Measurements from ENCODE around the gene ADAMTS18.

ADAMTS18 gene

GRCh38 chr16:77432264-77432663, 2.6 kb downstream of the ADAMTS18 start:
- Histone ChIP-seq H3K4me2 (ENCODE audit: low read length) (no peak overlapping the region), H3K9ac (ENCODE audit: low read length) (no peak overlapping the region), H3K79me1 (ENCODE audit: low read length) (no peaks in the 10 kb centered on the region), H3K18ac (ENCODE audit: low read length) (no peak overlapping the region), H3K79me2 (ENCODE audit: control insufficient read depth, insufficient read depth, low read length) (no peaks in the 10 kb centered on the region), H2BK120ac (ENCODE audit: low read depth, low read length) (no peak overlapping the region), H4K8ac (ENCODE audit: low read depth, low read length) (no peak overlapping the region), H2BK15ac (replicated peaks; ENCODE audit: low read depth) (no peak overlapping the region), H3K27ac (ENCODE audit: low read depth, low read length) (no peak overlapping the region), H3K4me1 (ENCODE audit: control insufficient read depth, low read depth, low read length) (no peaks in the 10 kb centered on the region), H2AK5ac (ENCODE audit: low read length) (no peak overlapping the region), H4K5ac (ENCODE audit: low read length) (no peak overlapping the region), H3K36me3 (ENCODE audit: control insufficient read depth, insufficient read depth, low read length) (no peaks in the 10 kb centered on the region), H3K27me3 (ENCODE audit: insufficient read depth, low read length, poor library complexity) (peaks cover 8% of the 10 kb centered on the region), H3K4me3 (ENCODE audit: low read length) (no peak overlapping the region), H3K23ac (ENCODE audit: low read length) (no peak overlapping the region), H3K4ac (ENCODE audit: low read depth, low read length) (no peak overlapping the region), H2BK5ac (ENCODE audit: low read length) (no peak overlapping the region), H3K56ac (ENCODE audit: low read length) (no peak overlapping the region)
- DNase-seq, result no peak

DNA sequence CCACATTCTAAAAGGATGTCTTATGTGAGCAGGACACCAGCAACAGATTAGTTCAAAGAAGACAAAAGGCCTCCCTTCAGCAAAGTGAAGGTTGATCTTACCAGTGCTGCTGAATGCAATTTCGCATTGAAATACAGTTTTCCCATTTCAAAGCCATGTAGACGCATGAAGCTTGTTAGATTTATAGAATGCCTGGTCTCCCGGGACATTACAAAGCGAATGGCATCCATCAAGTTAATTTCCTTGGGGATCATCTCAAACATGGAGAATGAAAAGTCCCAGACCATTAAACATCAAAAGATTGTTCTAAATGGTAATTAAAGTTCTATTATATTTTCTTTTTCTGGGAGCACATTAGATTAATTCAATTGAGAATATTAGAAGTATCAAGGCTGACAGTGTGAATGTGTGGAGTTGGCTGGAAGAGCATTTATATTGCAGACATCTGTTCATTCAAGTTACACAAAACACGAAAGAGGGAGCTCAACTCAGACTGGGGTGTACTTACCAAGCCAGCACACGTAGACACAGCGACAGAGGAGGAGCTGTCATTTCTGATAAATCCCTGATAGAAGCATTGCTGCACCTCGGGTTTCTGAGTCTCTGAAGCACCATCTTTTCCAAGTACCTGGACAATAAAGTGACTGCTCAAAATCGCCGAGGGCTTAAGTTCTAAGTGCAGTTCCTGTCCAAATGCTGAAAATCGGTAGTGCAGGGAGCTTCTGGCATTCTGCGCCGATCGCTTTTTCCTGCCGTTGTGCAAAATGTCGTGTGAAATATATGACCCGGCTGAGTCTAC, 3.8 kb downstream of the ADAMTS18 start:
- Histone ChIP-seq H3K23ac (ENCODE audit: low read length) (no peak overlapping the region), H3K9ac (ENCODE audit: low read length) (no peak overlapping the region), H2BK5ac (ENCODE audit: low read length) (no peak overlapping the region), H3K4me1 (ENCODE audit: control insufficient read depth, low read depth, low read length) (no peaks in the 10 kb centered on the region), H3K79me1 (ENCODE audit: low read length) (no peaks in the 10 kb centered on the region), H3K4me3 (ENCODE audit: low read length) (no peak overlapping the region), H4K8ac (ENCODE audit: low read depth, low read length) (no peak overlapping the region), H4K5ac (ENCODE audit: low read length) (no peak overlapping the region), H3K27ac (ENCODE audit: low read depth, low read length) (no peak overlapping the region), H2BK120ac (ENCODE audit: low read depth, low read length) (no peak overlapping the region), H3K79me2 (ENCODE audit: control insufficient read depth, insufficient read depth, low read length) (no peaks in the 10 kb centered on the region), H2AK5ac (ENCODE audit: low read length) (no peak overlapping the region), H3K18ac (ENCODE audit: low read length) (no peak overlapping the region), H3K27me3 (ENCODE audit: insufficient read depth, low read length, poor library complexity) (peaks cover 8% of the 10 kb centered on the region), H3K4ac (ENCODE audit: low read depth, low read length) (no peak overlapping the region), H2BK15ac (replicated peaks; ENCODE audit: low read depth) (no peak overlapping the region), H3K36me3 (ENCODE audit: control insufficient read depth, insufficient read depth, low read length) (no peaks in the 10 kb centered on the region), H3K56ac (ENCODE audit: low read length) (no peak overlapping the region), H3K4me2 (ENCODE audit: low read length) (no peak overlapping the region)
- no peak for DNase-seq
- WGBS (ENCODE audit: extremely low coverage, insufficient coverage, low lambda C conversion rate), result no CpG with 5 or more reads among the region's 17 CpGs

DNA sequence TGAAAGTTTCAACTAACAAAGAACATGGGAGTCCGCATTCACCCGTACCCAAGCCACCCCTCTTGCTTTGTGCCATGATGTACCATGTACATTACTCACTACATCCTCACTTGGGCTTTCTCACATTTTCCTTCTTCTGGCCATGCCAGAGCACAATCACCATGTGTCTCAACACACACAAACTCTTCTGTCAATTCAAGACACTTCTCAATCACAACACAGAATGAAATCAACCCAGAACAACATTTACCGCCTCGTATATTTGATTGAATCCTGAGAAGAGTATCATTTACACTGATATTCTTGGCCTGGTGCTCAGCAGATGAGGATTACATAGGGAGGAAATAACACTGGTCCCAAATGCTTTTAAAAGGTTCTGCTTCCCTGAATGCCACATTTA, 4.5 kb downstream of the ADAMTS18 start:
- no peaks in the 10 kb centered on the region for H3K79me2 ChIP-seq (ENCODE audit: control insufficient read depth, insufficient read depth, low read length)

DNA sequence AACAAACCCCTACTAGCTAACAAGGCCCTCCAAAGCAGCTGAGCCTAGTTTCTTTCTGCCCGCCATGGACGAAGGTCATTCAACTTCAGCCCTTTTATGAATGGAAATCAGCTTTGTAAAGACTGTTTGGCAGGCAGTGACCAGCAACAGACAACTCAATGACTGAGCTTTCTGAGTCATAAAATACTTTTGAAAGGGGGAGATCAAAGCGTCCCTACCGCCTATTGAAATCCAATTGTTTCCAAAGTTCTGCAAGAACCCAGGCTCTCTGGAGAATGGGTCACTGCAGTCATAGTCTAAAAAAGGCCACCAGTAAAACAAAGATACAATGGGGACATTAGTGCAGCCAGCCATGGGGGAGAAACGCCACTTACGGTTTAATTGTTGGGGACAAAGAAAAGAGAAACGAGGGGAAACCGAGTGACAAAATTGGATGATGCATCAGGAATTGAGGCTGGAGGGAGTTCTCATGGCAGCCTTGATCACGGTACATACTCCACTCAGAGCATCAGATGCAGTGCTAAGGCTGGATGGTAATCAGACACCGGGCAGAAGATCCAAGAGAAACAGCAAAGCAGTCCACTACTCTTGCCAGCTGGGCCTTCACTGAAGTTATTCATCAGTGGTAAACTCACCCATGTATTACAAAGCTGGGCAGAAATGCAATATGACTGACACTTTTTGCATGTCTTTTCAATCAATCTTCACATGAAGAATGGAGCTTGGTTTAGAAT, 9.8 kb downstream of the ADAMTS18 start:
- Histone ChIP-seq H3K4me3 (ENCODE audit: low read length) (no peak overlapping the region), H2BK5ac (ENCODE audit: low read length) (no peak overlapping the region), H2BK15ac (replicated peaks; ENCODE audit: low read depth) (no peak overlapping the region), H4K5ac (ENCODE audit: low read length) (no peak overlapping the region), H3K27ac (ENCODE audit: low read depth, low read length) (no peak overlapping the region), H3K27me3 (ENCODE audit: insufficient read depth, low read length, poor library complexity) (no peaks in the 10 kb centered on the region), H3K4ac (ENCODE audit: low read depth, low read length) (no peak overlapping the region), H3K79me1 (ENCODE audit: low read length) (no peaks in the 10 kb centered on the region), H3K23ac (ENCODE audit: low read length) (no peak overlapping the region), H4K8ac (ENCODE audit: low read depth, low read length) (no peak overlapping the region), H2AK5ac (ENCODE audit: low read length) (no peak overlapping the region), H3K9ac (ENCODE audit: low read length) (no peak overlapping the region), H3K36me3 (ENCODE audit: control insufficient read depth, insufficient read depth, low read length) (no peaks in the 10 kb centered on the region), H3K18ac (ENCODE audit: low read length) (no peak overlapping the region), H3K4me1 (ENCODE audit: control insufficient read depth, low read depth, low read length) (no peaks in the 10 kb centered on the region), H3K4me2 (ENCODE audit: low read length) (no peak overlapping the region), H3K56ac (ENCODE audit: low read length) (no peak overlapping the region), H3K79me2 (ENCODE audit: control insufficient read depth, insufficient read depth, low read length) (no peaks in the 10 kb centered on the region), H2BK120ac (ENCODE audit: low read depth, low read length) (no peak overlapping the region)
- no peak for DNase-seq
- WGBS (ENCODE audit: extremely low coverage, insufficient coverage, low lambda C conversion rate), result no CpG with 5 or more reads among the region's 10 CpGs

More for the DNA sequence above, 4.5 kb downstream of the ADAMTS18 start:
- H3K18ac ChIP-seq (ENCODE audit: low read length), result no peak overlapping the region
- H3K79me1 ChIP-seq (ENCODE audit: low read length), result no peaks in the 10 kb centered on the region
- H2BK120ac ChIP-seq (ENCODE audit: low read depth, low read length), result no peak overlapping the region
- no peak overlapping the region for H3K27ac ChIP-seq (ENCODE audit: low read depth, low read length)
- H2AK5ac ChIP-seq (ENCODE audit: low read length), result no peak overlapping the region
- H2BK5ac ChIP-seq (ENCODE audit: low read length), result no peak overlapping the region
- no peak overlapping the region for H3K23ac ChIP-seq (ENCODE audit: low read length)
- H3K56ac ChIP-seq (ENCODE audit: low read length), result no peak overlapping the region
- DNase-seq, result no peak
- H4K5ac ChIP-seq (ENCODE audit: low read length), result no peak overlapping the region
- no peak overlapping the region for H2BK15ac ChIP-seq (replicated peaks; ENCODE audit: low read depth)
- H3K9ac ChIP-seq (ENCODE audit: low read length), result no peak overlapping the region
- peaks cover 8% of the 10 kb centered on the region for H3K27me3 ChIP-seq (ENCODE audit: insufficient read depth, low read length, poor library complexity)
- H4K8ac ChIP-seq (ENCODE audit: low read depth, low read length), result no peak overlapping the region
- H3K4ac ChIP-seq (ENCODE audit: low read depth, low read length), result no peak overlapping the region
- no CpG with 5 or more reads among the region's 4 CpGs for WGBS (ENCODE audit: extremely low coverage, insufficient coverage, low lambda C conversion rate)
- H3K4me3 ChIP-seq (ENCODE audit: low read length), result no peak overlapping the region
- no peaks in the 10 kb centered on the region for H3K36me3 ChIP-seq (ENCODE audit: control insufficient read depth, insufficient read depth, low read length)
- no peak overlapping the region for H3K4me2 ChIP-seq (ENCODE audit: low read length)
- no peaks in the 10 kb centered on the region for H3K4me1 ChIP-seq (ENCODE audit: control insufficient read depth, low read depth, low read length)

GRCh38 chr16:77422196-77422784, 12.5 kb downstream of the ADAMTS18 start:
- no peak overlapping the region for H2BK120ac ChIP-seq (ENCODE audit: low read depth, low read length)
- no peak overlapping the region for H4K8ac ChIP-seq (ENCODE audit: low read depth, low read length)
- WGBS (ENCODE audit: extremely low coverage, insufficient coverage, low lambda C conversion rate), result no CpG with 5 or more reads among the region's 2 CpGs
- no peak overlapping the region for H3K4me2 ChIP-seq (ENCODE audit: low read length)
- no peak overlapping the region for H3K18ac ChIP-seq (ENCODE audit: low read length)
- H3K27me3 ChIP-seq (ENCODE audit: insufficient read depth, low read length, poor library complexity), result no peaks in the 10 kb centered on the region
- no peak for DNase-seq
- no peak overlapping the region for H3K4me3 ChIP-seq (ENCODE audit: low read length)
- H3K56ac ChIP-seq (ENCODE audit: low read length), result no peak overlapping the region
- H2BK5ac ChIP-seq (ENCODE audit: low read length), result no peak overlapping the region
- no peak overlapping the region for H3K27ac ChIP-seq (ENCODE audit: low read depth, low read length)
- no peak overlapping the region for H4K5ac ChIP-seq (ENCODE audit: low read length)
- H3K36me3 ChIP-seq (ENCODE audit: control insufficient read depth, insufficient read depth, low read length), result no peaks in the 10 kb centered on the region
- H3K4me1 ChIP-seq (ENCODE audit: control insufficient read depth, low read depth, low read length), result no peaks in the 10 kb centered on the region
- no peak overlapping the region for H3K9ac ChIP-seq (ENCODE audit: low read length)
- no peaks in the 10 kb centered on the region for H3K79me2 ChIP-seq (ENCODE audit: control insufficient read depth, insufficient read depth, low read length)
- no peak overlapping the region for H3K23ac ChIP-seq (ENCODE audit: low read length)
- no peak overlapping the region for H2AK5ac ChIP-seq (ENCODE audit: low read length)
- H3K79me1 ChIP-seq (ENCODE audit: low read length), result no peaks in the 10 kb centered on the region
- no peak overlapping the region for H2BK15ac ChIP-seq (replicated peaks; ENCODE audit: low read depth)
- H3K4ac ChIP-seq (ENCODE audit: low read depth, low read length), result no peak overlapping the region
